Measurements from ENCODE around the gene CSTB.

DNA sequence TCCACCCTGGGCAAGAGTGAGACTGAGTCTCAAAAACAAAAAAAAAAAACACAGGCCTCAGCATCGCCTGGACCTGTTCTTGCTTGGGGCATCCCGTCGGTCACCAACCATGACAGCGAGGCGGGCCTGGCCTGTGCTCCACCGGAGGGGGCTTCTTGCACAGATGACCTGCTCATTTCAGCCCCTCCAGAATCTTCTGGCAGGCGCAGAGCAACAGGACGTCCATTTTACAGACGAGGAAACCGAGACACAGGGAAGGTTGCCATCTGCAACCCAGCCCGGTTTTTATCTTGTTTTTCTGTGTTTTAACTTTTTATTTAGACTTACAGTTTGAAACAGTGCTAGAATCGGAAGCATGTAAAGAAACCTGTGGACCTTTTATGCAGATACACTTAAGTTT is 918 bp downstream of the CSTB start:
- TF ChIP-seq RXRA (IDR thresholded peaks at IDR 0.05; ENCODE audit: insufficient read depth, low read depth, low read length) (no peak), SP1 (IDR thresholded peaks at IDR 0.05; ENCODE audit: low read depth, low read length) (no peak), CHD1 (IDR thresholded peaks at IDR 0.05; ENCODE audit: low read depth, low read length) (no peak), SUZ12 (IDR thresholded peaks at IDR 0.05; ENCODE audit: low read length) (no peak), EZH2 (IDR thresholded peaks at IDR 0.05; ENCODE audit: low read depth, low read length, severe bottlenecking) (no peak), RAD21 (IDR thresholded peaks at IDR 0.05 in 1 of 2, conservative IDR thresholded peaks at IDR 0.05 in 1 of 2; ENCODE audit: low read depth in 2 of 2, low read length in 2 of 2) (no peak), POLR2AphosphoS5 (IDR thresholded peaks at IDR 0.05; ENCODE audit: low read depth, low read length) (no peak)
- TF ChIP-seq, protein P1, sequence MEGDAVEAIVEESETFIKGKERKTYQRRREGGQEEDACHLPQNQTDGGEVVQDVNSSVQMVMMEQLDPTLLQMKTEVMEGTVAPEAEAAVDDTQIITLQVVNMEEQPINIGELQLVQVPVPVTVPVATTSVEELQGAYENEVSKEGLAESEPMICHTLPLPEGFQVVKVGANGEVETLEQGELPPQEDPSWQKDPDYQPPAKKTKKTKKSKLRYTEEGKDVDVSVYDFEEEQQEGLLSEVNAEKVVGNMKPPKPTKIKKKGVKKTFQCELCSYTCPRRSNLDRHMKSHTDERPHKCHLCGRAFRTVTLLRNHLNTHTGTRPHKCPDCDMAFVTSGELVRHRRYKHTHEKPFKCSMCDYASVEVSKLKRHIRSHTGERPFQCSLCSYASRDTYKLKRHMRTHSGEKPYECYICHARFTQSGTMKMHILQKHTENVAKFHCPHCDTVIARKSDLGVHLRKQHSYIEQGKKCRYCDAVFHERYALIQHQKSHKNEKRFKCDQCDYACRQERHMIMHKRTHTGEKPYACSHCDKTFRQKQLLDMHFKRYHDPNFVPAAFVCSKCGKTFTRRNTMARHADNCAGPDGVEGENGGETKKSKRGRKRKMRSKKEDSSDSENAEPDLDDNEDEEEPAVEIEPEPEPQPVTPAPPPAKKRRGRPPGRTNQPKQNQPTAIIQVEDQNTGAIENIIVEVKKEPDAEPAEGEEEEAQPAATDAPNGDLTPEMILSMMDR (IDR thresholded peaks at IDR 0.05; ENCODE audit: control extremely low read depth in 1 of 3, insufficient read depth in 1 of 3, low read depth in 1 of 3, low read length in 3 of 3), result no peak
